ENCODE data around the gene HEATR3. TPM values are rescaled to one million over a fixed set of nuclear protein-coding genes. Genes with fewer than 3 reads are reported as not detected.

The HEATR3 gene
- total and polyA plus RNA-seq, 2 of the 13 experiments (the other 11 are each of a cell fraction or from before 2014, with no cell fraction given) = 22.4 to 52.4 TPM

- TF ChIP-seq ZNF580 (CRISPR knock-in tag; IDR thresholded peaks at IDR 0.05; ENCODE audit: borderline replicate concordance, low read depth) (peak; percentile 88; the same call in 1 of the 2 replicates), GMEB2 (CRISPR knock-in tag; IDR thresholded peaks at IDR 0.05; ENCODE audit: low read depth) (peak; percentile 67), ZNF660 (CRISPR knock-in tag; IDR thresholded peaks at IDR 0.05; ENCODE audit: borderline replicate concordance, low read depth) (no peak), SNAPC4 (CRISPR knock-in tag; IDR thresholded peaks at IDR 0.05) (0 out of 2 replicates have a peak, but pooled peaks have one; percentile 62), TRIM22 (IDR thresholded peaks at IDR 0.05) (no peak), ZNF468 (CRISPR knock-in tag; IDR thresholded peaks at IDR 0.05) (no peak), DDIT3 (CRISPR knock-in tag; IDR thresholded peaks at IDR 0.05) (no peak), ATF4 (CRISPR knock-in tag; IDR thresholded peaks at IDR 0.05) (no peak), ZSCAN9 (CRISPR knock-in tag; IDR thresholded peaks at IDR 0.05; ENCODE audit: borderline replicate concordance) (peak; percentile 65; the same call in 1 of the 2 replicates), SRSF1 (optimal IDR thresholded peaks at IDR 0.05; ENCODE audit: low read depth, low read length) (no peak), ZNF766 (CRISPR knock-in tag; IDR thresholded peaks at IDR 0.05; ENCODE audit: borderline replicate concordance) (no peak), HDAC1 (CRISPR knock-in tag; IDR thresholded peaks at IDR 0.05) (peak; percentile 79; the same call in 1 of the 2 replicates), RNF219 (CRISPR knock-in tag; IDR thresholded peaks at IDR 0.05) (no peak), ZSCAN30 (CRISPR knock-in tag; IDR thresholded peaks at IDR 0.05) (no peak), POLR2AphosphoS2 (IDR thresholded peaks at IDR 0.05; ENCODE audit: low read depth, low read length) (no peak)
Measured at GRCh38 chr16:50152807-50153595, 87.2 kb downstream of the HEATR3 start, which contains the start of gene TENT4B (continued).

Data from HepG2 (cell line).